ENCODE results near the gene SETD1B.
"Not testable (repeated sequence)": the region's sequence is repeated elsewhere in the genome, so short reads cannot be mapped to it uniquely, and the experiment has no call there.

SETD1B gene

GRCh38 chr12:121857322-121858246 is 53.8 kb downstream of the SETD1B start:
- DNase-seq (ENCODE audit: low spot score): no peak

GRCh38 chr12:121858318-121858661 is 54.5 kb downstream of the SETD1B start:
- no peak for DNase-seq (ENCODE audit: low spot score)

DNA sequence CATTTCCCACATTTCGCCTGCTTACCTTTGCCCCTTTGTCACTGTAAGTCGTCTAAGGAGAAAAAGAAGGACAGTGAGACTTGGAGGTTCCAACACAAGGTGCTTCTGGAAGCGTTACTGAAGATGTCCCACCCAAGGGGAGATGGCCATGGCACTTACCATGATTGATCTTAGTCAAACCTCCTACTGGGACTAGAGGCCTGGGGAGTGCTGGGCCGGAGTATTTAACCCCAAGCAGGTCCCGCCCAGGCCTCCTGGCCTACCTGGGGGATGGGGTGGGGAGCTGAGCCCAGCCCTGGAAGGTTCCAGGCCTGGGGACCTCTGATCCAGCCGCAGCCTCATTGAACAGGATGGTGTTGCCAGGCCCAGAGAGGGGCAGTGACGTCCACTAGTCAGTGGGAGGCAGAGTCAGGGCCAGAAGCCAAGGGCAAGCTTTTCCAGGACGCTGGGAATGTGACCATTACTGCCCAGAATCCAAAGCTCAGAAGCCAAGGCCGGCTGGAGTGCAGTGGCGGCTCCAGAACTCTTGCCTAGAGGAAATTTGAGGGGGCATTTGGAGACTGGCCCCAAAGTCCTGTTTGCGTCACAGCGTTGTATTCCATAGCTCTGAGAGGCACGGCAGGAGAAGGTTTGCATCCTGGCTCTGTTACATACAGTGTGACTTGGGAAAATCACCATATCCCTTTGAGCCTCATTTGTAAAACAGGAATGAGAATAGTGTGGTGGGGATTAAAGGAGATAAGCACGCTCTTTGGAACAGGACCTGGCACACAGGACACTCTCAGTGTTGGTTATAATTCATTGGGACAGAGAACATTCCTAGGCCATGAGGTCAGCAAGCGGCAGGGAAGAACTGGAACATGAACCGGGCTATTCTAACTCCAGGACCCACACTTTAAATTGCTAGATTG is 55.1 kb downstream of the SETD1B start, which contains the start of gene HPD:
Gene HPD (minus strand): TSS at position 198 of the 911 bp plus-strand sequence. CDS start 36 bp downstream, at position 162.
- no peak for DNase-seq (ENCODE audit: low spot score)

DNA sequence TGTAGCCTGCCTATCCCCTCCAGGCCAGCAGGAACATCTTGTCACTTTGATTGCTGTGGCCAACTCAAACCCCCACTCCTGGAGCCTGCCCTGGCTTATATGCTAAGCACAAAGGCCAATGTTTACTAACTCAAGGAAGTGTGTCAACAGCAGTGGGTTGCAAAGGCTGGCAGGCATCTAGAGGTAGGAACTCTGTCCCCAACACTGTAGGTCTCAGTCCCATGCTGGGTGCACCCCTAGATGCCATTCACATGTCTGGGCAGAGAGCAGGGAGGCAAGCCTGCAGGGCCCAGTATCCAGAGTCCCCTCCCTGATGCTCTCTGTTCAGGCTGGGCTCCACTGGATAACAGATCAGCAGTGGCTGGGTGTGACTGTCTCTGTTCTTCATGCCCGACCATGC is 56.4 kb downstream of the SETD1B start:
- DNase-seq (ENCODE audit: low spot score): no peak

DNA sequence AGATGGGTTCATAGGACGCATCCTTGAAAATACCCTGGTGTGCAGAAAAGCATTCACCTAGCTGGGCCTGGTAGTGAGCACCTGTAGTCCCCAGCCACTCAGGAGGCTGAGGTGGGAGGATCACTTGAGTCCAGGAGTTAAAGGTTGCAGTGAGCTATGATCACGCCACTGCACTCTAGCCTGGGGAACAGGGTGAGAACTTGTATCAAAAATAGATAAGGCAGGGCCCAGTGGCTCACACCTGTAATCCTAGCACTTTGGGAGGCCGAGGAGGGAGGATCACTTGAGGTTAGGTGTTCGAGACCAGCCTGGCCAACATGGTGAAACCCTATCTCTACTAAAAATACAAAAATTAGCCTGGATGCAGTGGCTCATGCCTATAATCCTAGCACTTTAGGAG is 56.9 kb downstream of the SETD1B start:
- not testable (repeated sequence) for DNase-seq (ENCODE audit: low spot score)

DNA sequence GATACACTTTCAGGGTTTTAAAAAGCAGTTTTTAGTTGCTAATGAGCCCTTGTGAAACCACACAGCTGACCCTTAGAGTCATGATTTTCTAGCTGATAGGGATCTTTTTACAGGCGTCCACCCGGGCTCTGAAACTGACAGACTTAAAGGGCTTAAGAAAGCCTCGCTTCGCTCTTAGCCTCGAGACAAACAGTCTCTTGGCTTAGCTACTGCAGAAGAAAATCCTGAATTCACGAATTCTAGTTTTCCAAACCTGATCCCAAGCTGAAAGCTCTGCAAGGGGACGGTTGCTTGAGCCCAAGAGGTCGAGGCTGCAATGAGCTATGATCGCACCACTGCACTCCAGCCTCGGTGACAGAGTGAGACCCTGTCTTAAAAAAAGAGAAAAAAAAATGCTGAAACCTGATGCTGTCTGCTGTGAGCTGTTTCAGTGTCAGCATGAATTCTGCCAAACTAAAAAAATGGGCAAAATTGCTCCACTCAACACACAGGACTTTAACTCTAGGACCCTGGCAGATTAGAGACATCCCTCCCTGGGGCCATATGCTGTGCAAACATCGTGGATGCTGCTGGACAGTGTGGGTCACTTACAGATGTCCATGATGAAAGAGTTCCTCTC is 57.9 kb downstream of the SETD1B start:
- DNase-seq (ENCODE audit: low spot score): no peak

GRCh38 chr12:121866331-121866730 is 62.5 kb downstream of the SETD1B start:
- no peak for DNase-seq (ENCODE audit: low spot score)

GRCh38 chr12:121869229-121869628 is 65.4 kb downstream of the SETD1B start:
- not testable (repeated sequence) for DNase-seq (ENCODE audit: low spot score)

- no peak for DNase-seq (ENCODE audit: low spot score)
Measured at GRCh38 chr12:121871467-121871866, 67.7 kb downstream of the SETD1B start.

- DNase-seq (ENCODE audit: low spot score): peak; percentile 82
Measured at GRCh38 chr12:121872546-121873215, 68.9 kb downstream of the SETD1B start.

DNA sequence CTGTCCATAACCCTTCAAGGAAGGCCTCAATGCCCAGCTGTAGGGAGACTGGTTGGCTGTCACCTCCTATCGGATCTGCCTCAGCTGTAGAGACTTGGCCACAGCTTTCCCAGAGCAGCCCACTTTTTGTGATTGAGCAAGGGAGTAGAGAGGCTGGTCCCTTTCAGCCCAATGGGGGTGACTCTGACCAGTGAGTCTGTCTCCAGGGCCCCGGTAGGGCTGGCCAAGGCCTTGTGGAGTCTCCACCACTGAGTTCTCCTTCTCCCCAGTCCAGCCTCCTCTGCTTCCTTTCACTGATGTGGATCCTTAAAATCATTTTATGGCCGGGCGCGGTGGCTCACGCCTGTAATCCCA is 69.4 kb downstream of the SETD1B start:
- no peak for DNase-seq (ENCODE audit: low spot score)

- DNase-seq (ENCODE audit: low spot score): no peak
Measured at GRCh38 chr12:121874071-121874470, 70.3 kb downstream of the SETD1B start.

DNA sequence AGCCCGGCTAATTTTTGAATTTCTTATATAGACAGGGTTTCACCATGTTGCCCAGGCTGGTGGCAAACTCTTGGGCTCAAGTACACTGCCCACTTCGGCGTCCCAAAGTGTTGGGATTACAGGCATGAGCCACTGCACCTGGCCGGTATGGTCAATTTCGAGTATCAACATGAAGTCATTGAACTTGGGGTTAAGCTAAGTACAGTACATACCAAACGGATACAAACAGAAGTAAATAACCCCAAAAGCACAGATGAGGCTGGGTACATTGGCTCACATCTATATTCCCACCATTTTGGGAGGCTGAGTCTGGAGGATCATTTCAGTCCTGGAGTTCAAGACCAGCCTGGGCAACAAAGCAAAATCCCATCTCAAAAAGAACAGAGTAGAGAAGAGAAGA is 71.8 kb downstream of the SETD1B start:
- DNase-seq (ENCODE audit: low spot score): no peak

DNA sequence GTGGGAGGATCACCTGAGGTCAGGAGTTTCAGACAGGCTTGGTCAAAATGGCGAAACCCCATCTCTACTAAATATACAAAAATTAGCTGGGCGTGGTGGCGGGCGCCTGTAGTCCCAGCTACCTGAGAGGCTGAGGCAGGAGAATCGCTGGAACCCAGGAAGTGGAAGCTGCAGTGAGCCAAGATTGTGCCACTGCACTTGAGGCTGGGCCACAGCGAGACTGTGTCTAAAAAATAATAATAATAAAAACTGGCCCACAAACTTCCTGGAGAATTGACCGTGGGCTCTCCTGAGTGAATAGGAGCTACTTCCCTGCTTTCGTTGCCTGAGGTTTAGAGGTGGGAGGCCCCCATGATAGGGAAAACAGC is 72.3 kb downstream of the SETD1B start:
- DNase-seq (ENCODE audit: low spot score): not testable (repeated sequence)

Small RNA genes lying within 50 kb of the gene (small RNA-seq; reads per million reads assigned to genes)
- gene AC069503.3: 0 reads per million in 2 experiments

All from SK-N-DZ (cell line).